ENCODE measurements around the gene MIS18BP1.

MIS18BP1 gene

GRCh38 chr14:45211295-45211694, 41.7 kb downstream of the MIS18BP1 start:
- TF ChIP-seq Cebpa-rat (IDR thresholded peaks at IDR 0.05), result no peak
- H3K27me3 ChIP-seq, result no peaks in the 10 kb centered on the region
- H3K4me3 ChIP-seq, result no peak overlapping the region
- no peak overlapping the region for H3K9ac ChIP-seq
- H3K36me3 ChIP-seq, result peaks cover 99% of the 10 kb centered on the region
- H3K27ac ChIP-seq, result no peak overlapping the region
- H3K4me2 ChIP-seq, result no peak overlapping the region
- H4K20me1 ChIP-seq, result no peaks in the 10 kb centered on the region
- H3K9me3 ChIP-seq, result no peaks in the 10 kb centered on the region
- no peaks in the 10 kb centered on the region for H3K4me1 ChIP-seq

GRCh38 chr14:45210159-45210558, 42.8 kb downstream of the MIS18BP1 start:
- peaks cover 94% of the 10 kb centered on the region for H3K36me3 ChIP-seq
- no peak overlapping the region for H3K4me3 ChIP-seq
- H3K4me1 ChIP-seq, result no peaks in the 10 kb centered on the region
- H3K9me3 ChIP-seq, result no peaks in the 10 kb centered on the region
- H4K20me1 ChIP-seq, result no peaks in the 10 kb centered on the region
- H3K9ac ChIP-seq, result no peak overlapping the region
- H3K4me2 ChIP-seq, result no peak overlapping the region
- TF ChIP-seq Cebpa-rat (IDR thresholded peaks at IDR 0.05), result no peak
- H3K27me3 ChIP-seq, result no peaks in the 10 kb centered on the region
- H3K27ac ChIP-seq, result no peak overlapping the region

- Histone ChIP-seq H3K9me3 (no peaks in the 10 kb centered on the region), H3K4me2 (no peak overlapping the region), H3K27me3 (no peaks in the 10 kb centered on the region), H3K36me3 (peaks cover 69% of the 10 kb centered on the region), H3K4me1 (no peaks in the 10 kb centered on the region), H4K20me1 (no peaks in the 10 kb centered on the region), H3K4me3 (no peak overlapping the region), H3K9ac (no peak overlapping the region), H3K27ac (no peak overlapping the region)
- TF ChIP-seq Cebpa-rat (IDR thresholded peaks at IDR 0.05), result no peak
Measured at GRCh38 chr14:45204241-45204640, 48.8 kb downstream of the MIS18BP1 start.

GRCh38 chr14:45201905-45202304, 51.1 kb downstream of the MIS18BP1 start:
- H3K9me3 ChIP-seq, result no peaks in the 10 kb centered on the region
- H4K20me1 ChIP-seq, result no peaks in the 10 kb centered on the region
- no peak overlapping the region for H3K27ac ChIP-seq
- H3K4me1 ChIP-seq, result no peaks in the 10 kb centered on the region
- H3K27me3 ChIP-seq, result no peaks in the 10 kb centered on the region
- H3K36me3 ChIP-seq, result peaks cover 65% of the 10 kb centered on the region
- no peak for TF ChIP-seq Cebpa-rat (IDR thresholded peaks at IDR 0.05)
- no peak overlapping the region for H3K4me3 ChIP-seq
- no peak overlapping the region for H3K9ac ChIP-seq
- H3K4me2 ChIP-seq, result no peak overlapping the region

- Histone ChIP-seq H3K4me1 (no peaks in the 10 kb centered on the region), H3K4me2 (no peak overlapping the region), H3K27ac (no peak overlapping the region), H3K27me3 (no peaks in the 10 kb centered on the region), H3K9me3 (no peaks in the 10 kb centered on the region), H3K36me3 (peaks cover 63% of the 10 kb centered on the region), H4K20me1 (no peaks in the 10 kb centered on the region), H3K4me3 (no peak overlapping the region), H3K9ac (no peak overlapping the region)
- TF ChIP-seq Cebpa-rat (IDR thresholded peaks at IDR 0.05), result no peak
Measured at GRCh38 chr14:45199230-45199629, 53.8 kb downstream of the MIS18BP1 start.

GRCh38 chr14:45198551-45198950, 54.5 kb downstream of the MIS18BP1 start:
- Histone ChIP-seq H3K27ac (no peak overlapping the region), H4K20me1 (no peaks in the 10 kb centered on the region), H3K9me3 (no peaks in the 10 kb centered on the region), H3K27me3 (no peaks in the 10 kb centered on the region), H3K36me3 (peaks cover 61% of the 10 kb centered on the region), H3K4me1 (no peaks in the 10 kb centered on the region), H3K4me3 (no peak overlapping the region), H3K9ac (no peak overlapping the region), H3K4me2 (no peak overlapping the region)
- no peak for TF ChIP-seq Cebpa-rat (IDR thresholded peaks at IDR 0.05)

GRCh38 chr14:45194964-45195363, 58.0 kb downstream of the MIS18BP1 start:
- Histone ChIP-seq H3K36me3 (peaks cover 44% of the 10 kb centered on the region), H3K4me1 (no peaks in the 10 kb centered on the region), H3K27ac (no peak overlapping the region), H3K4me2 (no peak overlapping the region), H3K9ac (no peak overlapping the region), H3K4me3 (no peak overlapping the region), H3K27me3 (no peaks in the 10 kb centered on the region), H4K20me1 (no peaks in the 10 kb centered on the region), H3K9me3 (no peaks in the 10 kb centered on the region)
- TF ChIP-seq Cebpa-rat (IDR thresholded peaks at IDR 0.05), result no peak

GRCh38 chr14:45185100-45185814, 67.7 kb downstream of the MIS18BP1 start:
- Histone ChIP-seq H3K27ac (no peak overlapping the region), H3K9me3 (no peaks in the 10 kb centered on the region), H3K36me3 (peaks cover 37% of the 10 kb centered on the region), H4K20me1 (no peaks in the 10 kb centered on the region), H3K4me1 (no peaks in the 10 kb centered on the region), H3K9ac (no peak overlapping the region), H3K27me3 (no peaks in the 10 kb centered on the region), H3K4me3 (no peak overlapping the region), H3K4me2 (no peak overlapping the region)
- TF ChIP-seq Cebpa-rat (IDR thresholded peaks at IDR 0.05), result no peak

GRCh38 chr14:45181806-45182205, 71.2 kb downstream of the MIS18BP1 start:
- Histone ChIP-seq H3K27me3 (no peaks in the 10 kb centered on the region), H3K36me3 (peaks cover 23% of the 10 kb centered on the region; the same call in 1 of the 2 replicates), H3K9ac (no peak overlapping the region), H3K4me2 (no peak overlapping the region), H3K27ac (no peak overlapping the region), H3K9me3 (no peaks in the 10 kb centered on the region), H3K4me3 (no peak overlapping the region), H4K20me1 (no peaks in the 10 kb centered on the region), H3K4me1 (no peaks in the 10 kb centered on the region)
- TF ChIP-seq Cebpa-rat (IDR thresholded peaks at IDR 0.05), result no peak

- no peaks in the 10 kb centered on the region for H3K9me3 ChIP-seq
- no peaks in the 10 kb centered on the region for H4K20me1 ChIP-seq
- H3K27me3 ChIP-seq, result no peaks in the 10 kb centered on the region
- no peaks in the 10 kb centered on the region for H3K4me1 ChIP-seq
- no peak for TF ChIP-seq Cebpa-rat (IDR thresholded peaks at IDR 0.05)
- H3K4me3 ChIP-seq, result no peak overlapping the region
- H3K9ac ChIP-seq, result no peak overlapping the region
- H3K36me3 ChIP-seq, result peaks cover 19% of the 10 kb centered on the region; the same call in 1 of the 2 replicates
- no peak overlapping the region for H3K4me2 ChIP-seq
- no peak overlapping the region for H3K27ac ChIP-seq
Measured at GRCh38 chr14:45181329-45181728, 71.7 kb downstream of the MIS18BP1 start.

GRCh38 chr14:45177076-45177475, 75.9 kb downstream of the MIS18BP1 start:
- H4K20me1 ChIP-seq, result no peaks in the 10 kb centered on the region
- no peak overlapping the region for H3K4me2 ChIP-seq
- H3K27me3 ChIP-seq, result no peaks in the 10 kb centered on the region
- H3K4me3 ChIP-seq, result no peak overlapping the region
- H3K9ac ChIP-seq, result no peak overlapping the region
- peaks cover 21% of the 10 kb centered on the region for H3K36me3 ChIP-seq
- H3K27ac ChIP-seq, result no peak overlapping the region
- no peaks in the 10 kb centered on the region for H3K9me3 ChIP-seq
- TF ChIP-seq Cebpa-rat (IDR thresholded peaks at IDR 0.05), result no peak
- no peaks in the 10 kb centered on the region for H3K4me1 ChIP-seq

Measured in BLaER1 (cell line).